Measurements from ENCODE around the gene PCDHGA8. TPM values are rescaled to one million over a fixed set of nuclear protein-coding genes. Genes with fewer than 3 reads are reported as not detected.

PCDHGA8 gene
- total RNA-seq, 4 donors from 2014 or later = 0.59 to 9.0 (median 5.1) TPM

DNA sequence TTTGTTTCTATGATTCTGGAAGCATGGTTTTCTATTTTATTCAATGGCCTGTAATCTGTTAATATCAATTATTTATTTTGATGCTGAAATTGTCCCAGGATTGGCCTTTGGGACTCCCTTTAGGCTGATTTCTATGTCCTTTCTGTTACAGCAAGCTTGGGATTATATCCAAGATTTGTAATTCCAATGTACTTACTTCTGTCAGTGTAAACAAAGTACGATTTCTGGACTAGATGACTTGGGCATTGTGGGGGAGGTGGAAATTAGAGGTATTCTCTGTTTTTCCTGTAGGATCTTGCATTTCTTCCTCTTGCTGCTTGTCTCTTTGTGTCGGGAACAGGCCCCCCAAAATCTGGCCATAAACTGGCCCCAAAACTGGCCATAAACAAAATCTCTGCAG, 41.6 kb downstream of the PCDHGA8 start:
- no peak overlapping the region for H3K27ac ChIP-seq
- no peaks in the 10 kb centered on the region for H3K27me3 ChIP-seq
- H3K36me3 ChIP-seq = no peaks in the 10 kb centered on the region
- no peaks in the 10 kb centered on the region for H3K4me1 ChIP-seq
- no peak for DNase-seq
- peaks cover 0 to 85% of the 10 kb centered on the region in 2 donors for H3K9me3 ChIP-seq
- H3K4me3 ChIP-seq = no peak overlapping the region
- intact Hi-C loops (cut with DNase I; ENCODE audit: low total_unique reads) = no loop called here
- TF ChIP-seq, protein P1, sequence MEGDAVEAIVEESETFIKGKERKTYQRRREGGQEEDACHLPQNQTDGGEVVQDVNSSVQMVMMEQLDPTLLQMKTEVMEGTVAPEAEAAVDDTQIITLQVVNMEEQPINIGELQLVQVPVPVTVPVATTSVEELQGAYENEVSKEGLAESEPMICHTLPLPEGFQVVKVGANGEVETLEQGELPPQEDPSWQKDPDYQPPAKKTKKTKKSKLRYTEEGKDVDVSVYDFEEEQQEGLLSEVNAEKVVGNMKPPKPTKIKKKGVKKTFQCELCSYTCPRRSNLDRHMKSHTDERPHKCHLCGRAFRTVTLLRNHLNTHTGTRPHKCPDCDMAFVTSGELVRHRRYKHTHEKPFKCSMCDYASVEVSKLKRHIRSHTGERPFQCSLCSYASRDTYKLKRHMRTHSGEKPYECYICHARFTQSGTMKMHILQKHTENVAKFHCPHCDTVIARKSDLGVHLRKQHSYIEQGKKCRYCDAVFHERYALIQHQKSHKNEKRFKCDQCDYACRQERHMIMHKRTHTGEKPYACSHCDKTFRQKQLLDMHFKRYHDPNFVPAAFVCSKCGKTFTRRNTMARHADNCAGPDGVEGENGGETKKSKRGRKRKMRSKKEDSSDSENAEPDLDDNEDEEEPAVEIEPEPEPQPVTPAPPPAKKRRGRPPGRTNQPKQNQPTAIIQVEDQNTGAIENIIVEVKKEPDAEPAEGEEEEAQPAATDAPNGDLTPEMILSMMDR (IDR thresholded peaks at IDR 0.05) = no peak
- TF ChIP-seq POLR2A (IDR thresholded peaks at IDR 0.05) = no peak

- H3K36me3 ChIP-seq = no peaks in the 10 kb centered on the region
- no peak overlapping the region for H3K27ac ChIP-seq
- H3K4me1 ChIP-seq = no peaks in the 10 kb centered on the region
- no peak overlapping the region for H3K4me3 ChIP-seq
- no peaks in the 10 kb centered on the region for H3K27me3 ChIP-seq
- no peak for DNase-seq
- peaks cover 0 to 74% of the 10 kb centered on the region in 2 donors for H3K9me3 ChIP-seq
- intact Hi-C loops (cut with DNase I; ENCODE audit: low total_unique reads) = no loop called here
- TF ChIP-seq, protein P1 (IDR thresholded peaks at IDR 0.05) = no peak
- TF ChIP-seq POLR2A (IDR thresholded peaks at IDR 0.05) = no peak
Measured at GRCh38 chr5:141437221-141437620, 44.8 kb downstream of the PCDHGA8 start.

DNA sequence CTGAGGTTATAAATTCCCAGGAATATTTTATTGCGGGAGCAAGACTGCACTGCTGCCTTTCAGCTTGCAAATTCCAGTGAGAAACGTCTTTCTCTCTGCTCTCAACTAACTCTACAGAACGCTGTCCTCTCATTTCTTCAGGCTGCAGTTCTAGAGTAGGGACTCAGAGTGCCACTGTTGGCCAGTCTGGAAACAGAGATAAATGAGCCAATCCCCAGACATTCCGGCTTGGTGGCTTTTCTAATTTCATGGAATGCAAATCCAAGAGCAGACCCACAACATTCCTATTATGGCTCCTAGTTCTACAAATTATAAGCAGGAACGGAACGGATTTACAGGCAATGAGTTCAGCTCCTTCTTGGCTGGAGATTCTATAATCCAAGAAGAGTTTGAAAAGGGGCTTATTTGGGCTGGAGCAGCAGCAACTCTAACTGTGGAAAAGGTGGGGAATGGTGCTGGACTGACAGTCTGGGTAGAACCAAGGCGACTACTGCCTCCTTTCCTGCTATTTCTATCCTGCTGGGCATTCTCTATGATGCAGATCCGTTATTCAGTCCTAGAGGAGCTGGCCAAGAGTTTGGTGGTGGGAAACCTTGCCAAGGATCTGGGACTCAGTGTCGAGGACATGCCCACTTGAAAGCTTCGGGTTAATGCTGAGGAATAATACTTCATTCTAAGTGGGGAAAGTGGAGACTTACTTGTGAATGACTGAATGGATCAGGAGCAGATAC, 47.1 kb downstream of the PCDHGA8 start:
- DNase-seq = no peak
- Histone ChIP-seq H3K9me3 (peaks cover 0 to 55% of the 10 kb centered on the region in 2 donors), H3K4me3 (no peak overlapping the region), H3K36me3 (no peaks in the 10 kb centered on the region), H3K27me3 (no peaks in the 10 kb centered on the region), H3K4me1 (no peaks in the 10 kb centered on the region), H3K27ac (no peak overlapping the region)
- intact Hi-C loops (cut with DNase I; ENCODE audit: low total_unique reads) = no loop called here
- TF ChIP-seq, protein P1 (IDR thresholded peaks at IDR 0.05) = no peak
- no peak for TF ChIP-seq POLR2A (IDR thresholded peaks at IDR 0.05)

- H3K27ac ChIP-seq = no peak overlapping the region
- peaks cover 0 to 56% of the 10 kb centered on the region in 2 donors for H3K9me3 ChIP-seq
- H3K4me1 ChIP-seq = no peaks in the 10 kb centered on the region
- no peaks in the 10 kb centered on the region for H3K36me3 ChIP-seq
- DNase-seq = no peak
- no peak overlapping the region for H3K4me3 ChIP-seq
- no peaks in the 10 kb centered on the region for H3K27me3 ChIP-seq
- TF ChIP-seq POLR2A (IDR thresholded peaks at IDR 0.05) = no peak
- TF ChIP-seq, protein P1 (IDR thresholded peaks at IDR 0.05) = no peak
- intact Hi-C loops (cut with DNase I; ENCODE audit: low total_unique reads) = no loop called here
Measured at GRCh38 chr5:141440341-141440740, 47.9 kb downstream of the PCDHGA8 start.

DNA sequence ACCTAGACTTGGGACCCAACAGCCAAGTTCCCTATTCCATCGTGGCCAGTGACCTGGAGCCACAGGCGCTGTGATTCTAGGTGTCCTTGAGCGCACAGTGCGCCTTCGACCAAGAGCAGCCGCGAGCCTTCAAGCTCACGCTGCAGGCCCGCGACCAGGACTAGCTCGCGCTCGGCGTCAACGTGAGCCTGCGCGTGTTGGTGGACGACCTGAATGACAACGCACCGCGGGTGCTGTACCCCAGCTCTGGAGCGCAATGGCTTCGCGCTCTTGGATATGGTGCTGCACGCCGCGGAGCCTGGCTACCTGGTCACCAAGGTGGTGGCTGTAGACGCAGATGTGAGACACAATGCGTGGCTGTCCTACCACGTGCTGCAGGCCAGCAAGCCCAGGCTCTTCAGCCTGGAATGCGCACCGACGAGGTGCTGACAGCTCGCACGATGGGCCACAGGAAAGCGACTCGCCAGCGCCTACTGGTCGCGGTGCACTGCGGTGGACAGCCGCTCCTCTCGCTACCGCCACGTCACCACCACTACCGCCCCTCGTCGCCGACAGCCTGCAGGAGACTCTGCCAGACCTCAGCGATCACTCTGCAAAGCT, 49.2 kb downstream of the PCDHGA8 start:
- no peaks in the 10 kb centered on the region for H3K27me3 ChIP-seq
- TF ChIP-seq, protein P1 (IDR thresholded peaks at IDR 0.05) = no peak
- no peak overlapping the region for H3K4me3 ChIP-seq
- peaks cover 0 to 46% of the 10 kb centered on the region in 2 donors for H3K9me3 ChIP-seq
- no peaks in the 10 kb centered on the region for H3K4me1 ChIP-seq
- no peaks in the 10 kb centered on the region for H3K36me3 ChIP-seq
- no peak for DNase-seq
- intact Hi-C loops (cut with DNase I; ENCODE audit: low total_unique reads) = no loop called here
- H3K27ac ChIP-seq = no peak overlapping the region

All from uterus (tissue), 4 donors.